HepG2 (cell line): Measurements from ENCODE around the gene CSH1. TPM values are rescaled to one million over a fixed set of nuclear protein-coding genes. Genes with fewer than 3 reads are reported as not detected.

Experiments
- ATAC-seq: fragments of 200-7000 bp; cut with Tn5 transposase; 3 replicates; pipeline ENCODE4 v1.9.1; 2020; ENCODE audit warnings: mild to moderate bottlenecking, moderate library complexity
- BruUV-seq: library from RNA; stranded (reverse); fragments of 400-500 nt; replicated peaks from 2 replicates; lab custom pipeline; 2021; lab: Mats Ljungman, UMichigan
- CTCF ChIA-PET: fragments of 300-600 bp; formaldehyde crosslinking; extraction: SDS; loops from one replicate; lab custom pipeline; 2021; ENCODE audit warnings: low total read pairs, inconsistent platforms, low intra/inter-chr PET ratio; lab: Yijun Ruan, JAX
- POLR2A ChIA-PET: fragments of 350-600 bp; sonication (Branson Sonifier 250); formaldehyde crosslinking; loops from one replicate; lab custom pipeline; 2020; ENCODE audit warnings: antibody characterized with exemption, inconsistent platforms; lab: Yijun Ruan, JAX
- DNase-seq: peaks from one replicate; pipeline ENCODE4 v3.0.0-alpha.2; 2015; ENCODE audit warnings: low spot score
- FAIRE-seq: peaks from 3 replicates; lab custom pipeline; 2011; peaks lifted over from hg19 to GRCh38; lab: Jason Lieb, UNC
- H2AFZ ChIP-seq: one replicate; pipeline ENCODE4 v1.6.1; 2011; ENCODE audit warnings: low read length, inconsistent platforms
- H3K27ac ChIP-seq: fragments of 300-600 bp; 3 replicates; pipeline ENCODE4 v1.8.0; 2011; ENCODE audit warnings: mixed run types, mild to moderate bottlenecking, mixed read lengths, low read length, inconsistent platforms; ENCODE audit not compliant: insufficient read depth; ENCODE audit errors: extremely low read length
- H3K27me3 ChIP-seq, 2 experiments: fragments of 200-600 bp in 1 of 2; 2 replicates in 1 of 2; 3 replicates in 1 of 2; pipeline versions ENCODE4 v1.6.0 to v1.8.0; 2011; ENCODE audit warnings: low read length in 2 of 2, mild to moderate bottlenecking in 2 of 2, moderate library complexity in 2 of 2, inconsistent platforms in 1 of 2; ENCODE audit not compliant: insufficient read depth in 2 of 2, control insufficient read depth in 1 of 2
- H3K36me3 ChIP-seq, 2 experiments: fragments of 200-600 bp in 1 of 2; replicated peaks in 1 of 2; 2 replicates in 1 of 2; 3 replicates in 1 of 2; pipeline versions ENCODE4 v1.5.1 to v1.8.0; 2011; ENCODE audit warnings: low read length in 2 of 2, inconsistent platforms in 1 of 2; ENCODE audit not compliant: insufficient read depth in 2 of 2, control insufficient read depth in 1 of 2
- H3K4me1 ChIP-seq: 2 replicates; pipeline ENCODE4 v1.5.1; 2012; ENCODE audit warnings: low read length, inconsistent platforms; ENCODE audit not compliant: insufficient read depth
- H3K4me2 ChIP-seq: 2 replicates; pipeline ENCODE4 v1.6.0; 2011; ENCODE audit warnings: low read depth, low read length, inconsistent platforms
- H3K4me3 ChIP-seq, 3 experiments: fragments of 200-600 bp in 1 of 3; sonication (generic), shearing (Covaris generic) in 1 of 3; replicated peaks in 1 of 3; 2 replicates each; pipeline ENCODE4 v1.5.1; 2011 to 2016; ENCODE audit warnings: low read length in 3 of 3, inconsistent platforms in 2 of 3, low read depth in 2 of 3, mild to moderate bottlenecking in 2 of 3, control low read depth in 1 of 3, mixed read lengths in 1 of 3; ENCODE audit not compliant: insufficient read depth in 1 of 3
- H3K79me2 ChIP-seq: one replicate; pipeline ENCODE4 v1.6.1; 2011; ENCODE audit warnings: low read length, inconsistent platforms; ENCODE audit not compliant: insufficient read depth
- H3K9ac ChIP-seq: 2 replicates; pipeline ENCODE4 v1.6.0; 2011; ENCODE audit warnings: mild to moderate bottlenecking, low read depth, low read length, inconsistent platforms; ENCODE audit not compliant: insufficient read depth
- H3K9me3 ChIP-seq: 2 replicates; pipeline ENCODE4 v1.5.1; 2012; ENCODE audit warnings: mild to moderate bottlenecking, low read length
- H4K20me1 ChIP-seq: 2 replicates; pipeline ENCODE4 v1.6.0; 2011; ENCODE audit warnings: inconsistent platforms, mild to moderate bottlenecking, low read length, moderate library complexity; ENCODE audit not compliant: insufficient read depth
- BHLHE40 ChIP-seq: IDR thresholded peaks from 2 replicates; pipeline ENCODE4 v1.6.1; 2011; ENCODE audit warnings: low read length, improper control_type of control experiment
- CEBPG ChIP-seq: IDR thresholded peaks from 2 replicates; pipeline ENCODE4 v1.6.1; 2016
- EED ChIP-seq: sonication (generic); formaldehyde crosslinking; IDR thresholded peaks from 2 replicates; pipeline ENCODE4 v1.5.0; 2020; ENCODE audit warnings: mild to moderate bottlenecking, missing genetic modification reagents
- KDM3A ChIP-seq: IDR thresholded peaks from 2 replicates; pipeline ENCODE4 v1.6.1; 2018; ENCODE audit warnings: low read depth, missing compliant biosample characterization
- NFRKB ChIP-seq: fragments of 450-650 bp; IDR thresholded peaks from 2 replicates; pipeline ENCODE4 v1.6.1; 2017
- RARA ChIP-seq: IDR thresholded peaks from 2 replicates; pipeline ENCODE4 v1.6.1; 2016; ENCODE audit warnings: missing genetic modification reagents, missing compliant biosample characterization
- SMARCE1 ChIP-seq: fragments of 450-650 bp; IDR thresholded peaks from 2 replicates; pipeline ENCODE4 v1.6.1; 2017; ENCODE audit warnings: borderline replicate concordance
- SNRNP70 ChIP-seq: fragments of 200-400 bp; formaldehyde crosslinking; IDR thresholded peaks from 2 replicates; pipeline ENCODE4 v1.6.1; 2017; ENCODE audit warnings: mild to moderate bottlenecking, low read depth, low read length, moderate library complexity
- SOX13 ChIP-seq, 3 experiments: fragments of 450-650 bp in 1 of 3; sonication (generic) in 1 of 3; formaldehyde crosslinking in 1 of 3; IDR thresholded peaks in 2 of 3; conservative IDR thresholded peaks in 1 of 3; 2 replicates each; pipeline versions ENCODE4 v1.5.0 to v1.6.1; 2016 to 2020; ENCODE audit warnings: antibody characterized with exemption in 1 of 3, mild to moderate bottlenecking in 1 of 3, missing compliant biosample characterization in 1 of 3, missing genetic modification reagents in 1 of 3, moderate library complexity in 1 of 3
- SOX6 ChIP-seq, 2 experiments: fragments of 450-650 bp in 1 of 2; sonication (generic) in 1 of 2; formaldehyde crosslinking in 1 of 2; IDR thresholded peaks; 2 replicates each; pipeline versions ENCODE4 v1.4.0 to v1.6.1; 2017 to 2020; ENCODE audit warnings: antibody characterized with exemption in 1 of 2, mild to moderate bottlenecking in 1 of 2, missing genetic modification reagents in 1 of 2
- SRY ChIP-seq: sonication (generic); formaldehyde crosslinking; IDR thresholded peaks from 2 replicates; pipeline ENCODE4 v1.8.0; 2022; ENCODE audit warnings: mild to moderate bottlenecking, missing genetic modification reagents
- TAF1 ChIP-seq: sonication (generic); formaldehyde crosslinking; IDR thresholded peaks from 2 replicates; pipeline ENCODE4 v1.4.0; 2020; ENCODE audit warnings: missing genetic modification reagents
- ZNF205 ChIP-seq: IDR thresholded peaks from 2 replicates; pipeline ENCODE4 v1.6.1; 2018; ENCODE audit warnings: missing biosample characterization, missing genetic modification reagents
- ZNF558 ChIP-seq: sonication (generic); formaldehyde crosslinking; IDR thresholded peaks from 2 replicates; pipeline ENCODE4 v1.9.0; 2022; ENCODE audit warnings: mild to moderate bottlenecking, missing genetic modification reagents, borderline replicate concordance
- WGBS: methylation state at CpG from one replicate; pipeline ENCODE4 v1.1.6; 2017; ENCODE audit warnings: low lambda C conversion rate; 5-methylcytosine and 5-hydroxymethylcytosine counted together
- in situ Hi-C: cut with HindIII; loops from 2 replicates; pipeline ENCODE4 v1.10.0; 2017; ENCODE audit warnings: low pct_unique_long_range_greater_than_20kb; ENCODE audit not compliant: extremely low pct_ligation_motif_present
- intact Hi-C: fragments of 100-400 bp; cut with micrococcal nuclease; formaldehyde crosslinking; loops from one replicate; pipeline ENCODE4 v1.10.0; 2022; ENCODE audit not compliant: unreplicated experiment
- polyA plus RNA-seq, 8 experiments: library from polyadenylated mRNA; depleted of rRNA in 3 of 8; stranded (reverse) in 7 of 8; unstranded in 1 of 8; fragments of >200 nt; fragmentation: Illumina TruSeq in 4 of 8; extraction: Trizol in 4 of 8; gene quantifications; 2 replicates each; pipeline versions ENCODE4 v1.2.1 to v1.2.3, GENCODE V29; 2011 to 2016; ENCODE audit warnings: low read depth in 4 of 8, missing spikeins in 1 of 8, mixed read lengths in 1 of 8; ENCODE audit not compliant: insufficient read depth in 1 of 8
- total RNA-seq, 5 experiments: library from RNA; depleted of rRNA; stranded (reverse); fragments of >200 nt; fragmentation: Illumina TruSeq; extraction: Trizol; gene quantifications; 2 replicates each; pipeline ENCODE4 v1.2.3, GENCODE V29; 2016; ENCODE audit warnings: low read depth in 1 of 5
- TF ChIP-seq, protein P1 (sequence below): sonication (generic); formaldehyde crosslinking; IDR thresholded peaks from 2 replicates; pipeline ENCODE4 v1.4.0; 2020; ENCODE audit warnings: missing genetic modification reagents
- TF ChIP-seq, protein P2 (sequence below): sonication (generic); IDR thresholded peaks from 2 replicates; pipeline ENCODE4 v1.6.1; 2016; ENCODE audit warnings: low read depth, borderline replicate concordance

Gene CSH1
- total and polyA plus RNA-seq, 2 of the 13 experiments (the other 11 are each of a cell fraction or from before 2014, with no cell fraction given) = not detected

DNA sequence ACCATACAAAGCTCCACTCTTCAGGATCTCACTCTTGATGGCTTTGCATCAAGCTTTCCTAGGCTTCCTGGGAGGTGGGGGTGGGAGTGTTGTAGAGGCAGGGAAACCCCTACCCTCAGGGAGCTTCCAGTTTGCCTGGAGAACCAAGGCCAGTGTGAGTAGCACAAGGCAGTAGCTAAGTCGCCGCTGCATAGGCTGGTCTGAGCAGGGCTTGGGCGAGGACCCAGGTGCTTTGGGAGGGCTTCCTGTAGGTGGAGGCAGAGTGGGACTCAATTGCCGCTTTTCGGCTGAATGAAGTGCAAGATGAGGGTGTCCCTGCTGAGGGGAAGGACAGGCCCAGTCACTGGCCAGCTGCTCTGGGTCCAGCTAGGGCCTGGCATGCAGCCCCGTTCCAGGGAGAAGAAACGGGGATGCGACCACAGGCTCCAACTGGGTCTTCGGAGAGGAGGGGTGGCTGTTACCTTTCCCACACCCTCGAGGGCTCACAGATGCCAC lies 31.8 kb upstream of the CSH1 start:
- Histone ChIP-seq H2AFZ (no peak overlapping the region), H3K27ac (no peak overlapping the region), H3K4me2 (no peak overlapping the region), H3K9ac (no peak overlapping the region), H3K36me3 (no peaks in the 10 kb centered on the region), H4K20me1 (no peaks in the 10 kb centered on the region; the same call in 1 of the 2 replicates), H3K4me3 (no peak overlapping the region), H3K79me2 (no peaks in the 10 kb centered on the region), H3K9me3 (no peaks in the 10 kb centered on the region), H3K4me1 (peaks cover 21% of the 10 kb centered on the region), H3K27me3 (peaks cover 18 to 70% of the 10 kb centered on the region in 2 experiments)
- no TSS peak for BruUV-seq
- in situ Hi-C loops (loop anchor here (10.0 kb wide), 1 partner anchor 207 kb away; the partner anchor contains the start of gene ERN1), intact Hi-C loops (no loop called here)
- POLR2A ChIA-PET = no interaction called here
- TF ChIP-seq EED (CRISPR knock-in tag) (0 out of 2 replicates have a peak, but pooled peaks have one; percentile 25), SNRNP70 (no peak), TAF1 (CRISPR knock-in tag) (no peak)
- FAIRE-seq (no peak), ATAC-seq (no peak), DNase-seq (no peak)
- WGBS = 50% methylated on average over 9 of the region's 10 CpGs
- CTCF ChIA-PET = no interaction called here

DNA sequence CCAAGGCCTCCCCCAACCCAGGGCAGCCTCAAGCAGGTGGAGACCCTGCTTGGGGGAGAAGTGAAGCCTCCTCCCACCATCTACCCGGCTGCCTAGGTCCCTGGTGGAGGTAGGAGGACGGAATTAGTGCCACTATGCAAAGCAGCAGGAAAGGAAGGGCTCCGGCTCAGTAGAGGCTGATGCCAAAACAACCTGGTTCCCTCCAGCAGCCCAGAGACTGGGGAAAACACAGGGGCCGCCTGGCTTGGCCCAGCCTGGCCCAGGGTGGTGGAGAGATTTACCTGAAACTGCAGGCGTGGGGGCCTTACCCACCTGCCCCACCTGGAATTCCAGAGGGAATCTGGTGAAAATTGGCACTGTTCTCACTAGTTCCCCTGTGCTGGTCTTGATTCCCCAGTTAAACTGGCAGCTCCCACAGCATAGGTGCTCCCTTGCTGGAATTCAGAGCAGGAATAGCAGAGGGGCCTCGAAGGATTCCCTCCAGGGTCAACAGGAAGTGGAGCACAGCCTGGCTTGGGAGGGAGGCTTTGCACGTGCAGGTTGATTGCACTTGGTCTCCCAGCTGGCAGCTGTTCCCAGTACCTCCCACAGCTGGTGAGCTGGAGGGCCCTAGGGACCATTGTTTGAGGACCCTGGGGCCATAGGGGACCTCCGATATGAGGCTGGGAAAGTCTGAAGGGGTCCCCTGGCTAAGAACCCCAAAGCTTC lies 31.2 kb upstream of the CSH1 start:
- CTCF ChIA-PET = no interaction called here
- H4K20me1 ChIP-seq = no peaks in the 10 kb centered on the region; the same call in 1 of the 2 replicates
- H3K9ac ChIP-seq = no peak overlapping the region
- no peaks in the 10 kb centered on the region for H3K9me3 ChIP-seq
- peaks cover 18 to 64% of the 10 kb centered on the region in 2 experiments for H3K27me3 ChIP-seq
- in situ Hi-C loops (loop anchor here (10.0 kb wide), 1 partner anchor 207 kb away; the partner anchor contains the start of gene ERN1), intact Hi-C loops (no loop called here)
- WGBS = 0% methylated on average over 7 of the region's 8 CpGs
- DNase-seq (no peak), ATAC-seq (no peak), FAIRE-seq (no peak)
- H3K4me2 ChIP-seq = no peak overlapping the region
- POLR2A ChIA-PET = no interaction called here
- H3K36me3 ChIP-seq = no peaks in the 10 kb centered on the region
- BruUV-seq = no TSS peak
- H3K27ac ChIP-seq = no peak overlapping the region
- H3K4me1 ChIP-seq = peaks cover 21% of the 10 kb centered on the region
- H3K4me3 ChIP-seq = no peak overlapping the region
- H2AFZ ChIP-seq = no peak overlapping the region
- H3K79me2 ChIP-seq = no peaks in the 10 kb centered on the region
- no peak for TF ChIP-seq NFRKB
- TF ChIP-seq SRY (CRISPR knock-in tag) = no peak
- peak; percentile 77 for TF ChIP-seq BHLHE40
- no peak for TF ChIP-seq KDM3A (CRISPR knock-in tag)
- no peak for TF ChIP-seq SMARCE1
- TF ChIP-seq, protein P1, sequence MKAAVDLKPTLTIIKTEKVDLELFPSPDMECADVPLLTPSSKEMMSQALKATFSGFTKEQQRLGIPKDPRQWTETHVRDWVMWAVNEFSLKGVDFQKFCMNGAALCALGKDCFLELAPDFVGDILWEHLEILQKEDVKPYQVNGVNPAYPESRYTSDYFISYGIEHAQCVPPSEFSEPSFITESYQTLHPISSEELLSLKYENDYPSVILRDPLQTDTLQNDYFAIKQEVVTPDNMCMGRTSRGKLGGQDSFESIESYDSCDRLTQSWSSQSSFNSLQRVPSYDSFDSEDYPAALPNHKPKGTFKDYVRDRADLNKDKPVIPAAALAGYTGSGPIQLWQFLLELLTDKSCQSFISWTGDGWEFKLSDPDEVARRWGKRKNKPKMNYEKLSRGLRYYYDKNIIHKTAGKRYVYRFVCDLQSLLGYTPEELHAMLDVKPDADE (CRISPR knock-in tag) = no peak
- peak; percentile 14; the same call in 1 of the 2 replicates for TF ChIP-seq RARA
- TF ChIP-seq ZNF205 (CRISPR knock-in tag) = no peak
- no peak for TF ChIP-seq ZNF558
- TF ChIP-seq, protein P2, sequence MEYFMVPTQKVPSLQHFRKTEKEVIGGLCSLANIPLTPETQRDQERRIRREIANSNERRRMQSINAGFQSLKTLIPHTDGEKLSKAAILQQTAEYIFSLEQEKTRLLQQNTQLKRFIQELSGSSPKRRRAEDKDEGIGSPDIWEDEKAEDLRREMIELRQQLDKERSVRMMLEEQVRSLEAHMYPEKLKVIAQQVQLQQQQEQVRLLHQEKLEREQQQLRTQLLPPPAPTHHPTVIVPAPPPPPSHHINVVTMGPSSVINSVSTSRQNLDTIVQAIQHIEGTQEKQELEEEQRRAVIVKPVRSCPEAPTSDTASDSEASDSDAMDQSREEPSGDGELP = peak; percentile 30; the same call in 1 of the 2 replicates
- TF ChIP-seq CEBPG (CRISPR knock-in tag) = no peak
- TF ChIP-seq SOX6 (IDR thresholded peaks at IDR 0.05) = no peak
- no peak for TF ChIP-seq SOX6 (CRISPR knock-in tag; IDR thresholded peaks at IDR 0.05)
- no peak for TF ChIP-seq SOX13 (IDR thresholded peaks at IDR 0.05)
- no peak for TF ChIP-seq SOX13 (CRISPR knock-in tag; conservative IDR thresholded peaks at IDR 0.05 in 1 of 2, IDR thresholded peaks at IDR 0.05 in 1 of 2)
